Measurements from ENCODE around the gene PIGQ. TPM values are rescaled to one million over a fixed set of nuclear protein-coding genes. Genes with fewer than 3 reads are reported as not detected.

Gene PIGQ
- total RNA-seq, 2 donors from 2014 or later: 21.9 to 24.2 TPM

GRCh38 chr16:548586-548985, 21.2 kb upstream of the PIGQ start:
- no peak for DNase-seq (ENCODE audit: low spot score in 2 of 2)
- ATAC-seq: no peak
- Mint-ChIP-seq H3K36me3 (no peaks in the 10 kb centered on the region), H3K9me3 (no peaks in the 10 kb centered on the region), H3K27ac (no peak overlapping the region)

- no peak for DNase-seq (ENCODE audit: low spot score in 2 of 2)
- ATAC-seq: no peak
- no peaks in the 10 kb centered on the region for H3K9me3 Mint-ChIP-seq
- H3K27ac Mint-ChIP-seq: no peak overlapping the region
- no peaks in the 10 kb centered on the region for H3K36me3 Mint-ChIP-seq
These were observed 20.1 kb upstream of the PIGQ start for GRCh38 chr16:549544-550263.

- Mint-ChIP-seq H3K27ac (no peak overlapping the region), H3K36me3 (no peaks in the 10 kb centered on the region), H3K9me3 (no peaks in the 10 kb centered on the region)
- no peak for ATAC-seq
- DNase-seq (ENCODE audit: low spot score in 2 of 2): no peak
These were observed 18.6 kb upstream of the PIGQ start for GRCh38 chr16:551210-551609.

GRCh38 chr16:552171-552570, 17.6 kb upstream of the PIGQ start:
- no peaks in the 10 kb centered on the region for H3K36me3 Mint-ChIP-seq
- no peaks in the 10 kb centered on the region for H3K9me3 Mint-ChIP-seq
- no peak for DNase-seq (ENCODE audit: low spot score in 2 of 2)
- ATAC-seq: no peak
- H3K27ac Mint-ChIP-seq: no peak overlapping the region

GRCh38 chr16:553601-554296, 16.0 kb upstream of the PIGQ start:
- ATAC-seq: no peak
- Mint-ChIP-seq H3K27ac (no peak overlapping the region), H3K36me3 (no peaks in the 10 kb centered on the region), H3K9me3 (no peaks in the 10 kb centered on the region)
- no peak for DNase-seq (ENCODE audit: low spot score in 2 of 2)

- no peaks in the 10 kb centered on the region for H3K9me3 Mint-ChIP-seq
- no peak overlapping the region for H3K27ac Mint-ChIP-seq
- H3K36me3 Mint-ChIP-seq: no peaks in the 10 kb centered on the region
- DNase-seq (ENCODE audit: low spot score in 2 of 2) (no peak), ATAC-seq (no peak)
These were observed 15.5 kb upstream of the PIGQ start for GRCh38 chr16:554297-554621.

- H3K9me3 Mint-ChIP-seq: no peaks in the 10 kb centered on the region
These were observed 15.0 kb upstream of the PIGQ start for GRCh38 chr16:554640-555365.

GRCh38 chr16:555528-556473, 14.0 kb upstream of the PIGQ start:
- Mint-ChIP-seq H3K36me3 (no peaks in the 10 kb centered on the region), H3K9me3 (no peaks in the 10 kb centered on the region), H3K27ac (no peak overlapping the region)
- DNase-seq (ENCODE audit: low spot score in 2 of 2) (no peak), ATAC-seq (no peak)

More at GRCh38 chr16:554640-555365, 15.0 kb upstream of the PIGQ start:
- H3K36me3 Mint-ChIP-seq: no peaks in the 10 kb centered on the region
- no peak overlapping the region for H3K27ac Mint-ChIP-seq
- no peak for ATAC-seq
- no peak for DNase-seq (ENCODE audit: low spot score in 2 of 2)

GRCh38 chr16:556474-557173, 13.1 kb upstream of the PIGQ start:
- Mint-ChIP-seq H3K27ac (no peak overlapping the region), H3K36me3 (no peaks in the 10 kb centered on the region), H3K9me3 (no peaks in the 10 kb centered on the region)
- no peak for DNase-seq (ENCODE audit: low spot score in 2 of 2)
- ATAC-seq: no peak

GRCh38 chr16:557463-558297, 12.1 kb upstream of the PIGQ start:
- Mint-ChIP-seq H3K9me3 (no peaks in the 10 kb centered on the region), H3K36me3 (no peaks in the 10 kb centered on the region), H3K27ac (no peak overlapping the region)
- no peak for DNase-seq (ENCODE audit: low spot score in 2 of 2)
- peak in 1 of 2 donors; percentile 8 for ATAC-seq

GRCh38 chr16:558298-559020, 11.3 kb upstream of the PIGQ start:
- ATAC-seq (peak in 1 of 2 donors; percentile 23), DNase-seq (ENCODE audit: low spot score in 2 of 2) (no peak)
- no peak overlapping the region for H3K27ac Mint-ChIP-seq
- no peaks in the 10 kb centered on the region for H3K36me3 Mint-ChIP-seq
- H3K9me3 Mint-ChIP-seq: no peaks in the 10 kb centered on the region

GRCh38 chr16:559021-559380, 10.8 kb upstream of the PIGQ start:
- Mint-ChIP-seq H3K27ac (no peak overlapping the region), H3K9me3 (no peaks in the 10 kb centered on the region), H3K36me3 (no peaks in the 10 kb centered on the region)
- ATAC-seq (no peak), DNase-seq (ENCODE audit: low spot score in 2 of 2) (no peak)

- ATAC-seq: no peak
- DNase-seq (ENCODE audit: low spot score in 2 of 2): no peak
- H3K27ac Mint-ChIP-seq: no peak overlapping the region
- H3K36me3 Mint-ChIP-seq: no peaks in the 10 kb centered on the region
- H3K9me3 Mint-ChIP-seq: no peaks in the 10 kb centered on the region
These were observed 10.2 kb upstream of the PIGQ start for GRCh38 chr16:559411-560203.

GRCh38 chr16:560204-560700, 9.5 kb upstream of the PIGQ start, which contains the start of gene PRR35:
Gene PRR35 (plus strand): TSS chr16:560394. CDS start chr16:563295, 2,901 bp downstream.
- DNase-seq (ENCODE audit: low spot score in 2 of 2) (no peak), ATAC-seq (no peak)
- Mint-ChIP-seq H3K27ac (no peak within 1 kb of the TSS), H3K9me3 (no peaks in the 10 kb centered on the region), H3K36me3 (no peaks in the 10 kb centered on the region)
